Posterior vena cava (tissue), 2 donors: ENCODE data around the gene PRKAB1. TPM values are rescaled to one million over a fixed set of nuclear protein-coding genes. Genes with fewer than 3 reads are reported as not detected.
"Not testable (repeated sequence)": the region's sequence is repeated elsewhere in the genome, so short reads cannot be mapped to it uniquely, and the experiment has no call there.

Experiments used
- DNase-seq: peaks from one replicate; pipeline ENCODE4 v3.0.0-alpha.2; 2020; ENCODE audit warnings: low spot score
- intact Hi-C, 2 donors: fragments of 100-400 bp; cut with DNase I; formaldehyde crosslinking; loops; one replicate each; pipeline versions ENCODE4 v1.14.1 to v1.14.2; 2022 to 2023
- total RNA-seq, 2 donors: library from RNA; stranded (reverse); fragmentation: NEBNext Ultra II Directional; extraction: Animal tissue kit (Norgen Biotek cat#: 25700); gene quantifications; one replicate each; pipeline ENCODE4 v1.2.1, GENCODE V29; 2021
- donor health status: DM: yes; HTN: yes; CAD: no.
- donor health status: DM: yes; HTN: yes; CAD: no.

PRKAB1 gene
- total RNA-seq, 2 donors from 2014 or later: 19.0 to 24.0 TPM

DNA sequence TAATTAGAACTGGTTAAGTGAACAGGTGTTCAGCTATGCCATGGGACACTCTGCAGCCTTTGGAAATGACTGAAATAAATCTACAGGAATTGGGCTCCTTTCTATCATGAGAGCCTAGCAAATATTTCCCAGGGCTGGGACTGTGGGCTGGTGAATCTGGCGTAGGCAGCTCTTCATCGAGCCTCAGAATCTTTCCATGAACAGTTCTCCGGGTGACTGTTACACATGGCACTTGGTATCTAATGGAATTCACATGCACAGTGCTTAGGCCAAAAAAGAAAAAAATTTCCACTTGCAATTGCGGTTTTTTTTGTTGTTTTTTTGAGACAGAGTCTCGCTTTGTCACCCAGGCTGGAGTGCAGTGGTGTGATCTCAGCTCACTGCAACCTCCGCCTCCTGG lies 32.1 kb downstream of the PRKAB1 start:
- no peak for DNase-seq
- intact Hi-C loops: no loop called here

DNA sequence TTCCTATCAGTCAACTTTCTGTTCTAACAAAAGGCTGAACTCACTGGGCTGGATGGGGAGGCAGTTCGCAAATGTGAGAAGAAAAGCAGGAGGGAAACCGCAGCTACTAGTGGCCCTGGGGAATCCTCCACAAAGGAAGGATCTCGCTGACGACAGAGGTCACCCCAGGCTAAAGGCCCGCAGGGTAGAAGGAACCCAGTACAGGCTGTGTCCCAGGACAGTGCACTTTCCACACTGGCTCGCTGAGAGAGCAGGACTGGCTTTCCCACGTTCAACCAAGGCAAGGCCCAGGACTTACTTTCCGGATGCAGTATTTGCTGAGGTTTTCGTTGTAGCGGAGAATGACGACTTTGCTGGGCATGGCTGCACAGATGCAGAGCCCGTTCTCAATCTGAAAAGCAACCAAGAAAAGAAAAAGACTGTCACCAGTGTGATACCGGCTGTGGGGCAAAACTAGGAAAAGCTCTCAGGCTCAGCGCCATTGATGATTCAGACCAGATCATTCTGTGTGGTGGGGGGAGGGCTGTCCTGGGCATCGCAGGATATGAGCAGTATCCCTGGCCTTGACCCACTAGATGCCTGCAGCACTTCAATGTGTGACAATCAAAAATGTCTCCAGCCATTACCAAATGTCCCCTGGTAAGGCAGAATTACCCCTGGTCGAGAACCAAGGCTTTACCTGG lies 36.3 kb downstream of the PRKAB1 start:
- intact Hi-C loops: no loop called here

DNA sequence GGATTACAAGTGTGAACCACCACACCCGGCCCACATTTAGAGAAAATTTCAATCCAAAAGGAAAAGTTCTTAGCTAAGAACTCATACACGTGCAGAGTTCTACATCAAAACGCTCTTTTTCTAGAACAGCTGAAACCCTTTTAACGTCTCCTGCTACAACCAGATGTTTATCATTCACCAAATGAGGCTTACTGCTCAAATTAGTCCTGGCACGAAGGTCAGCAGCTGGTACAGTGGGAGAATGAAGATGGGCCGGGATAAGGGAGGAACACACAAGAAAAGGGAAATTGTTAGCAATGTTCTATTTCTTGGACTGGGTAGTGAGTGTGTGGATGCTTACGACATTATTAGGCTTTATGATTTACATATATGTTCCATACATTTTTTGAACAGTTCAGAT lies 37.2 kb downstream of the PRKAB1 start:
- no peak for DNase-seq
- intact Hi-C loops: no loop called here

More for the DNA sequence above, 36.3 kb downstream of the PRKAB1 start:
- DNase-seq: no peak

DNA sequence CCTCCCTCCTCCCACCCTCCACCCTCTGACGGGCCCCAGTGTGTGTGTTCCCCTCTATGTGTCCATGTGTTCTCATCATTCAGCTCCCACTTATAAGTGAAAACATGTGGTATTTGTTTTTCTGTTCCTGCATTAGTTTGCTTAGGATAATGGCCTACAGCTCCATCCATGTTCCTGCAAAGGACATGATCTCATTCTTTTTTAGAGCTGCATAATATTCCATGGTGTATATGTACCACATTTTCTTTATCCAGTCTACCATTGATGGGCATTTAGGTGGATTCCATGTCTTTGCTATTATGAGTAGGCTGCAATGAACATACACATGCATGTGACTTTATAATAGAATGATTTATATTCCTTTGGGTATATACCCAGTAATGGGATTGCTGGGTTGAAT lies 38.5 kb downstream of the PRKAB1 start:
- DNase-seq, intact Hi-C loops: not testable (repeated sequence)

DNA sequence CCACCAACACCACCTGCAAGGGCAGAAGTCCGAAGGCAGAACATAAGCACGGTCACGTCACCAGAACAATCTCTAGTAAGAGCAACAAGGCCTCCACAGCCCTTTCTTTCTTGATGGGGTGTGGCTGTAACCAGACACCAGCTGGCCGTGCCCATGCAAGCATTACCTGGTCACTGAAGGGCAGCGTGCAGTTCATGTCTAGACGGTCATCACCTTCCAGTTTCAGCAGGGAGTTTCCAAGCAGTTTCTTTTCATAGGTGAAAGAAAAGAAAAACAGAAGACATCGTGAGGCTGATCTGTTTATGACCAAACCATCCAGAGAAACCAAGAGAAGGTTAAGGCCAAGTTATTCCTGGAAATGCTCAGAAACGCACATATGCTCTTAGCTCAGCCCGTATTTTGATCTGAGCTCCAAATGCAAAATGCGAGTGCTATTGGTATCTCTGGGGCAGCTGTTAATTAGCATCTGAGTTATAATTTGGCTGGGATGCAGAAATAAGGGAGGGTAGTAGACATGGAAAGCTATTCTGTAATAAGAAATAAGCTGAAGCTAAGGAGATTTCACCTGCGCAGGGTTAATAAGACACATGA lies 42.5 kb downstream of the PRKAB1 start:
- intact Hi-C loops: no loop called here
- no peak for DNase-seq

DNA sequence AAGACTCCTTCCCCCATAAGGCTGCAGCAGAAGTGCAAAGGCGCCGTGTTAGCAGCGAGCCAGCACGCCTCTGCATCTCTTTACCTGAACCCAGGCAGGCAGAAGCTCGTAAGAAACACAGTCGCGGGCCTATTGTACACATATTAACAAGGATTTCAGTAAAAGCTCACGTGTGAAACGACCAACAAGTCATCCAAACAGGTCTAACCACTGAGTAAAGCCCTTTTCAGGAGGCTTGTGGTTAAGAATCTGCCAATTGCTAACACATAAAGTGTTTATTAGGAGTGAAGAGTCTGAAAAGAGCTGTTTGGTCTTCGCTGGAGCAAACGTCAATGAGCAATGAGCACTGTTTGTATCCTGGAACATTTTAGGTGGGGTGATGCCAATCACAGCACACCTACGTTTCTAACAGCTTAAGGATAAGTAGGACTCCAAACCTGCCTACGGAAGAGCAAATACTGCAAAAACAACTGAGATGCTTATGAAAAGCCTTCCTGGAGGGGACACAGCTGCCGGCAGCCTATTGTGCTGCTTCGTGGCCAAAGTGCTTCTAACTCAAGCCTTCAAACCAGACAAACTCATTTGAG lies 43.1 kb downstream of the PRKAB1 start:
- intact Hi-C loops: no loop called here
- DNase-seq: no peak

DNA sequence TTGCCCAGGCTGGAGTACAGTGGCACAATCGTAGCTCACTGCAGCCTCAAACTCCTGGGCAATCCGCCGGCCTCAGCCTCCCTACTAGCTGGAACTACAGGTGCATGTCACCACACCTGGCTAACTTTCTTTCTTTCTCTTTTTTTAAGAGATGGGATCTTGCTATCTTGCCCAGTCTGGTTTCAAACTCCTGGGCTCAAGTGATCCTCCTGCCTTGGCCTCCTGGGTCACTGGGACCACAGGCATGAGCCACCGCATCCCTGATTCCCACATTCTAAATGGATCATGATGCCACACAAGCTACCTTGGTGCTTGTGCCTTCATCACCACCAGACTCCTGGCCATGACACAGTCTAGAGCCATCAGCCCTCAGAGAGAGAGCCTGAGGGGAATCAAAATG lies 43.8 kb downstream of the PRKAB1 start:
- intact Hi-C loops: no loop called here
- no peak for DNase-seq

DNA sequence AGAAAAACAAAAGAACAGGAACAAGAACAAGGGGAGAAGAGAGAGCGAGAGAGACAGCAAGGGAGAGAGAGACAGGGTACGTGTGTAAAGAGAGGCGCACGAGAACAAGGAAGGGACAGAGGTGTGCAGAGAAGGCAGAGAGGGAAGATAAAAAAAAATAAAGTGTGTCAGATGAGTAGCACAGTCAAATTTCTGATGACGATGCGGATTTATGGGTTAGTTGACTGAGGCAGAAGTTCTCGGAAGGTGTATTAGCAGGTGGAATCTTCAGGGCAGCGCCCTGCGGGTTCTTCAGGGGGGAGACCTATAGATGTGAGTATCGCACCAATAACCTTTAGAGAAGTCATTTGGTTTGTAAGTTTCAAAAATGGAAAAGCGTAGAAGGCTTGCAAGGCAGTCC lies 44.8 kb downstream of the PRKAB1 start:
- no peak for DNase-seq
- intact Hi-C loops: no loop called here

DNA sequence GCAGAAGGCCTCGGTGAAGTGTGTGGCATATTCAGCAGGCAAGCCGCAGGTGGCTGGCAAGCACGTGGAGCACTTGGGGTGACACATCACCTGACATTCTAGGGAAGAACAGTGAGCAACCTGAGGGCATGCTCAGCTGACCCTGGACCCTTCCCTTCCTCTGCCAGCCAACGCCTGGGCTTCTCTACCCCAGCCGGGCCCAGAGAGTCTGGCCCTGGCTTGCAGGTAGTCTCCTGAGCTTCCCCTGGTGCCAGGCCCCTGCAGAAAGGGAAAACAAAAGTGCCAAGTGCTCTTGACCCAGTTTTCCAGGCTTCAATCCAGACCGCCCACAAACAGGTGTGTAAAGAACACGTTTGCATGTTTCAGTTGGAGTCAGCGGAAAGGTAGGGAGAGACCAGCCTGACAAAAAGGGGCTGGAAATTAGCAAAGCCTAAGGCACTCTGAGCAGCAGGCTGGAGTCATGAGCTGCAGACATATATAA lies 45.7 kb downstream of the PRKAB1 start:
- DNase-seq: no peak
- intact Hi-C loops: no loop called here

DNA sequence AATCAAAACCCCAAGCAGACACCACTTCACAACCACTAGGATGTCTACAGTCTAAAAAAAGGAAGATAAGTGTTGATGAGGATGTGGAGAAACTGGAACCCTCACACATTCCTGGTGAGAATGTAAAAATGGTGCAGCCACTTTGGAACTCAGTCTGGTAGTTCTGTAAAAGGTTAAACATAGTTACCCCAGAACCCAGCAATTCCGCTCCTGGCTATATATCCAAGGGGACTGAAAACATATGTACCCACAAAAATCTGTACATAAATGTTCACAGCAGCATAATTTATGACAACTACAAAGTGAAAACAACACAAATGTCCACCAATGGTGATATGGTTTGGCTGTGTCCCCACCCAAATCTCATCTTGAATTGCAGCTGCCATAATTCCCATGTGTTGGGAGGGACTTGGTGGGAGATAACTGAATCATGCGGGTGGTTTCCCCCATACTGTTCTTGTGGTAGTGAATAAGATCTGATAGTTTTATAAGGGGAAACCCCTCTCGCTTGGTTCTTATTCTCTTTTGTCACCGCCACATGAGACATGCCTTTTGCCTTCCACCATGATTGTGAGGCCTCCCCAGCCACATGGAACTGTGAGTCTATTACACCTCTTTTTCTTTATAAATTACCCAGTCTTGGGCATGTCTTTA lies 46.8 kb downstream of the PRKAB1 start:
- intact Hi-C loops: no loop called here

DNA sequence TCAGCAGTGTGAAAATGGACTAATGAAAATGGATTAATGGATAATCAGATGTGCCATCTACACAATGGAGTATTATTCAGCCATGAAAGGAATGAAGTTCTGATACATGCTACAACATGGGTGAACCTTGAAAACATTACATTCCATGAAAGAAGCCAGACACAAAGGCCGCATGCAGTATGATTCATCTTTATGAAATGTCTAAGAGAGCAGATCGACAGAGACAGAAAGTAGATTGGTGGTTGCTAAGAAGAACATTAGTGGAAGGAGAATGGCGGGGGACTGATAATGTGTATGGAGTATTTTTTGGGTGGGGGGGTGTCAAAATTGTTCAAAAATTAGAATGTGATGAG lies 47.3 kb downstream of the PRKAB1 start:
- intact Hi-C loops: no loop called here
- no peak for DNase-seq

More for the DNA sequence above, 46.8 kb downstream of the PRKAB1 start:
- no peak for DNase-seq

DNA sequence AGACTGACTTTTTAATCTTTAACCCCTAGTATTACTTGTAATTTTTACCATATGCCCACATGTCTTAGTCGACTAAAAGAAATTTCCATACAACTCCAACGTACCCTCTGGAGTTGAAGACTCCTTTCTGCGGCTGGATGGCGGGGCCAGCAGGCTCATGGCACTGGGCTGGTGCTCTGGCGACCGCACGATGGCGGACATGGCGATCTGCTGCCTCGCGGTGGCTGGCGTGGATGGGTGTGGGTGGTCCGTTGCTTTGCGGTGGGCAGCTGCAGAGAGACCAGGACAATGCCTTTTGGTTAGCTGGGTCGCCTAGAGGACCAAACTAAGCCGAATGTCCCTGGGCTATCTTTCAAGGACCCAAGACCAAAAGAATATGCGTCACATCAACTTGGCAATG lies 50.2 kb downstream of the PRKAB1 start:
- intact Hi-C loops: no loop called here
- DNase-seq: no peak

DNA sequence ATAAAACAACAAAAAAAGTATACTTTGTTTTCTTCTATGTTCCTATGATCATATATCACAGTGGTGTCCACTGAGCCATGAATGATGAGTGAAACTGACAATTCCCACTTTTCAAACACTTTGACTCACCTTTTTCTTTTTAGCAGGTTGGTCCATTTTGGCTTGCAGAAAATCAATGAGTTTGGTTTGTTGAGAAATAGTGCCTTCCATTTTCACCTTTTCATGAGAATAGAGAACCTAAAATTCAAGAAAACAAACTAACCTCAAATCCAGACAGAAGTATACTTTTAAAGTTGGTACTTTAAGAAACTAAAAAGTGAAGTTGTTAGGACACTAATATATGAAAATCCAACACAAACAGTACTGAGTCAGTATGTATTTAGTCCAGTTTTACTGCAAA lies 52.4 kb downstream of the PRKAB1 start:
- no peak for DNase-seq
- intact Hi-C loops: no loop called here

DNA sequence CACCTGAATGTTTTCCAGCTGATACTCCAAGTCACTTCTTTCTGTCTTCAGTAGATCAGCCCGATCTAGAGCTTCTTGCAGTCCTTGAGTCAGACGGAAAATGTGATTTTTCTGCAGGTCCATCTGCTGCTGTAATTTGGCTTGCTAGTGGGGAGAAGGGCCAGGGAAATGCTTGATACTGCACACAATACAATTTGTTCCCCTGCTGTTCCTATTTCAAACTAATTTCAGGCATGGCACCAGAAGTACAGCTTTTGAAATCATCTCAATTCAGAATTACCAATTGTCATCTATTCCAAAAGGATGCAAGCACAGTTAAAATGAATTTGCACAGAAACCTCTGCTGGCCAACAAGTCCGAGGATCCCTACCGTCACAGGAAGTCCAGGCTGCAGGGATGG lies 53.4 kb downstream of the PRKAB1 start:
- DNase-seq: no peak
- intact Hi-C loops: no loop called here

DNA sequence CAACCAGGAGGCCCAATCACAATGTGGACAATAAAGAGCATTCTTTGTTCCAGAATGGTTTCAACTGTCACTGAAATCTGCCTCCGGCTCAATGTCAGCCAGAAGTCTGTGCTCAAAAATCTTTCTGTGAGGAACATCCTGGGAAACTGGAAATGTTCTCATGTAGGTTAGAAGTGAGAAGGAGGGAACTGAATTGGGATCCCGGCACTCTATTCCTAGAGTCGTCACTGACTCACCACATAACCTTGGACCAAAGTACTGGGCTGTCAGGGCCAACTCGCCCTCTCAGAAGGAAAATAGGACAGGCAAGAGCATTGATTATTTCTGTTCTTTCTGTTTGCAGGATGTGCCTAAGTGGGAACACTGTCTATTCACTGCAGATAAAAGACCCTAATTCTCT lies 57.6 kb downstream of the PRKAB1 start:
- intact Hi-C loops: no loop called here
- DNase-seq: no peak

DNA sequence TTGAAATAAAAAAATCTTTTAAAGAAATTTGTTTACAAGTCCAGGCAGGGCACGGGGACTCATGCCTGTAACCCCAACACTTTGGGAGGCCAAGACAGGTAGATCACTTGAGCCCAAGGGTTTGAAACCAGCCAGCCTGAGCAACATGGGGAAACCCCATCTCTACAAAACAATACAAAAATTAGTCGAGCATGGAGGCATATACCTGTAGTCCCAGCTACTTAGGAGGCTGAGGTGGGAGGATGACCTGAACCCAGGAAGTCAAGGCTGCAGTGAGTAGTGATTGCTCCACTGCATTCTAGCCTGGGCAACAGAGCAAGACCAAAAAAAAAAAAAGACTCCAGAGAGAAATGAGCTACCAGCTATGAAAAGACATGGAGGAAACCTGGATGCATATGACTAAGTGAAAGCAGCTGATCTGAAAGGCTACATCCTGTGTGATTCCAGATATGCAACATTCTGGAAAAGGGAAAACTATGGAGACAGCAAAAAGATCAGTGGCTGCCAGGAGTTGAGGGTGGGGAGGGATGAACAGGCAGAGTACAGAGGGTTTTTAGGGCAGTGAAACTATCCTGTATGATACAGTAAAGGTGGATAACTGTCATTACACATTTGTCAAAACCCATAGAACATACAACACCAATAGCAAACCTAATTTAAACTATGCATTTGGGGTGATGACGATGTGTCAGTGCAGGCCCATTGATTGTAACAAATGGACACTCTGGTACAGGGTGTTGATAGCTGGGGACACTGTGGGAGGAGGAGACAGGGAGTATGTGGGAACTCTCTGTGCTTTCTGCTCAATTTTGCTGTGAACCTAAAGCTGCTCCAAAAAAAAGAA lies 59.9 kb downstream of the PRKAB1 start:
- intact Hi-C loops: no loop called here
- no peak for DNase-seq

DNA sequence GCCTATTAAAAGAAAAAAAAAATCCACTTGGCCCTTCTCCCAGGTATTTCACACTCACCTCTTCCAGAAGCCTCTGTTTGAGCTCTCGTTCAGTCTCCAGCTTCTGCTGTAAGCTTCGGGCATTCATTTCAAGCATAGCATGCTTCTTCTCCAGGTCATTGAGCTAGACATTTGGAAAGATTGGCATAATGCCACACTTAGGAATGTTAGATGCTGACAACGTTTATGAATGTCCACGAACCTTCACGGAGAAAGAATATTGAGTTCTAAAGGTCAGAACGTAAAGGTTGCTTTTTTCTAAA lies 60.5 kb downstream of the PRKAB1 start:
- DNase-seq: no peak
- intact Hi-C loops: no loop called here

DNA sequence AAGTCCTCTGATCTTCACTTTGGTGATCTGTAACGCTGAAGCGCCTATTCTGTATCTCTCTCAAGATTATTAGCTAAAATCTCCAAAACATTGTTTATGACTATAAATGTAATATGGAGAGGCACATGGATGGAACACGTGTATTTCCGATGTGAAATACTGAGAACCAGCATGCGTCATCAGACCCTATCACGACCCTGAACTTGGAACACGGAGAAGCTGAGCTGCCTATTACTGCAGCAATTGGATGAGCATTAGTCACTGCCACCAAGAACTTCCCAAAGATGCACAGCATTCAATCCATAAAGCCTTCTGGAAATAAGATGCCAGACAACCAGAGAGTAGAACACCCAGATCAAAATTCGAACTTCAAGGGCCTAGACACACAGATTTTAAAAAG lies 61.9 kb downstream of the PRKAB1 start:
- DNase-seq: no peak
- intact Hi-C loops: no loop called here

DNA sequence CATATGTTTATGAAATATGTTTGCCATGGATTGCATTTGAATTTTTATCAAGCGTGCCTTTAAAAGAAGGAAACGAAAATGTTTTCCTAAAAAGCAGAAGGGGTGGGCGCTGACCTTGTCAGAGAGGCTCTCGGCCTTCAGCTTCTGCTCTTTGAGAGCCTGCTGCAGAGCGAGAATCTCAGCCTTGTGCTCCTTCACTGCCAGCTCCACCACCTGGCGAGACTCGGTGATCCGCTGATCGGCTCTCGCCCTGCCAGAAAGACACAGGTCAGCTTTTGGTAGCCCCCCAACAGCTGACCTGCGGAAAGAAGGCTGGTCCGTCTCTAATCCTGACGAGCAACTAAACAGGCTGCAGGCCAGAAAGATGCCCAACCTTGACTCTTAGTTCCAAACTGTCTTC lies 62.4 kb downstream of the PRKAB1 start:
- intact Hi-C loops: no loop called here
- no peak for DNase-seq
